MM.1S (cell line): ENCODE data around the gene ERFL.

Experiments used
- EZH2 ChIP-seq: fragments of 300-600 bp; sonication (generic); optimal IDR thresholded peaks from 2 replicates; pipeline ENCODE3; 2017; ENCODE audit warnings: low read depth, mild to moderate bottlenecking, antibody characterized with exemption, low read length, mixed read lengths
- EZH2phosphoT487 ChIP-seq: fragments of 300-600 bp; sonication (generic); IDR thresholded peaks from 2 replicates; pipeline ENCODE4 v1.6.1; 2018; ENCODE audit warnings: antibody characterized with exemption, low read length
- TF ChIP-seq, protein P1 (sequence below): fragments of 300-600 bp; sonication (generic); IDR thresholded peaks from 2 replicates; pipeline ENCODE4 v1.5.1; 2016; ENCODE audit warnings: antibody characterized with exemption, low read length, mixed read lengths

DNA sequence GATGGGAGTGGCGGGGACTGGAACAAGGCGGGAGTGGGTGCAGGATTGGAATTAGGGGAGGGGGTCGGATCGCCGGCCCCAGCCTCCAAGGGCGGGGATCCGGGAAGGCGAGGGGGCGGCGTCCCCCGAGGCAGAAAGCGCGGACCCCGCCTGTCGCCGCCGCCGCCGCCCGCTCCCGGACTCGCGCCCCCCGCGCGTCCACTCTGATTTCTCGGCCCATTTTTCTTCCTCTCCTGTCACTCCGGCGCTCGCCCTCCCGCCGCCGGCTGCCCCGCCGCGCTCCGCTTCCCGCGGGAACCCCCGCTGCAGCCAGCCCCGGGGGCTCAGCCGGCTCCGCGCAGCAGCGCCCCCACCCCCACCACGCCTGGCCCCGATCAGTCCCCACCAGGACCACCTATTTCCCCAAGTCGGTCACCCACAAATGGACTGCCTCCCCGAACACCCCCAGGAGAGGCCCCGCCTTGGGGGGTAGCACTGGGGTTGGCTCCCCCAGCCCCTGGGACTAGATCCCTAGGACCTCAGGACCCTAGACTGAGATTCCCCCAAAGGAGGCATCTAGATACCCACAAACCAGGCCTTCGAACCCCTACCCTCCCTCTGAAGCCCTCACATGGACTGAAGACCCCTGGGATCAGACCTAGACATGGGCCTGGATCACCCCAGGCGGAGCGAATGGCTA is 12.6 kb upstream of the ERFL start:
- TF ChIP-seq EZH2 (no peak), EZH2phosphoT487 (no peak)
- TF ChIP-seq, protein P1, sequence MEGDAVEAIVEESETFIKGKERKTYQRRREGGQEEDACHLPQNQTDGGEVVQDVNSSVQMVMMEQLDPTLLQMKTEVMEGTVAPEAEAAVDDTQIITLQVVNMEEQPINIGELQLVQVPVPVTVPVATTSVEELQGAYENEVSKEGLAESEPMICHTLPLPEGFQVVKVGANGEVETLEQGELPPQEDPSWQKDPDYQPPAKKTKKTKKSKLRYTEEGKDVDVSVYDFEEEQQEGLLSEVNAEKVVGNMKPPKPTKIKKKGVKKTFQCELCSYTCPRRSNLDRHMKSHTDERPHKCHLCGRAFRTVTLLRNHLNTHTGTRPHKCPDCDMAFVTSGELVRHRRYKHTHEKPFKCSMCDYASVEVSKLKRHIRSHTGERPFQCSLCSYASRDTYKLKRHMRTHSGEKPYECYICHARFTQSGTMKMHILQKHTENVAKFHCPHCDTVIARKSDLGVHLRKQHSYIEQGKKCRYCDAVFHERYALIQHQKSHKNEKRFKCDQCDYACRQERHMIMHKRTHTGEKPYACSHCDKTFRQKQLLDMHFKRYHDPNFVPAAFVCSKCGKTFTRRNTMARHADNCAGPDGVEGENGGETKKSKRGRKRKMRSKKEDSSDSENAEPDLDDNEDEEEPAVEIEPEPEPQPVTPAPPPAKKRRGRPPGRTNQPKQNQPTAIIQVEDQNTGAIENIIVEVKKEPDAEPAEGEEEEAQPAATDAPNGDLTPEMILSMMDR, result no peak
